Embryonic facial prominence (tissue), 1 donor: ENCODE data around the gene ADARB2.

ENCODE experiments used
- DNase-seq: peaks from one replicate; pipeline ENCODE4 v3.0.0-alpha.2; 2016; ENCODE audit errors: extremely low spot score

The ADARB2 gene

DNA sequence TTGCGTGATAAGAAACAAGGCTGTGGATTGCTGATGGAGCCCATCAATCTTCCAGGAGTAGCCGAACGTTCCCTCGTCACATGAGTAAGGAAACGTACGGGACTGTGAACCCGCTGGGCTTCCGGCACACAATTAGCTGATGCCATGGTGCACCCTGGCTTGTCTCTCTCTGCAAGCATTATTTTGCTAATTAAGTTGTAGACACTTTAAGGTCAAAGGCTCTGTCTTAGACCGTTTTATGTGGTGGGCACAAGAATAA lies 50.9 kb downstream of the ADARB2 start:
- DNase-seq: no peak

DNA sequence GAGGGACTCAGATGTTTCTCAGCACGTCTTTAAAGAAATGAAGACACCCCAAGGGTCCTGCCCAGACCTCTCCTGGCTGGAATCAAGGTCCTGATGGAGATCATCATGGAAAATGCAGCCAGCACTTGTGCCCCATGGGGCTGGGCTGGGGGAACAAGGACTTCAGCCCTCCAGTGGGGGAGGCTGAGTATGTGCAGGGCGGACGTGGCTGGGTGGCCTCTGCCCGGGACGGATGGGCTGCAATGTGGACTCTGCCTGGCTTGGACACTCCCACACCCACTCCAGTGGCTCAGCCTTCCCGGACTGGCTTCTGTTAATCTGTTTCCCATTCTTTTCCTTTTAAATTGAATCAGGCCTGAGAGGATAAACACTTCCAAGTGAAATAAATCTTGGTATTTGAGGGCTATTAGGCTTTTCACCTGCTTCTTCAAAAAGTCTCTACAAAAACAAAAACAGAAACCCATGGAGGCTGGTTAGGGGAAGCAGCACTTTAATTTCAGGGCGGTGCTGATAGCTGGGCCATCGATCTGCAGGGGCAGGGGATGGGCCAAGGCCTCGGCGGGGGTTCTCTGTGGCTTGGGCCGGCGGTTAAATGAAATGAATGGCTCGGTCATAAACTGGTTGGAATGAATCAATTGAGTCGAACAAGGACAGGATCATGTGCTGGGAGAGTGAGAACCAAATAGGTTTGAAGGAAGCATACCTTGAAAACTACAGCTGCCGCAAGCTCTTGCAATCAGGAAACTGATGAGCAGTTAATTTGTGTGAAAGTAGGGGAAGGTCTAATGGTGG lies 51.4 kb downstream of the ADARB2 start:
- no peak for DNase-seq

- DNase-seq: no peak
Measured at GRCh38 chr10:1684991-1685390, 52.3 kb downstream of the ADARB2 start.

DNA sequence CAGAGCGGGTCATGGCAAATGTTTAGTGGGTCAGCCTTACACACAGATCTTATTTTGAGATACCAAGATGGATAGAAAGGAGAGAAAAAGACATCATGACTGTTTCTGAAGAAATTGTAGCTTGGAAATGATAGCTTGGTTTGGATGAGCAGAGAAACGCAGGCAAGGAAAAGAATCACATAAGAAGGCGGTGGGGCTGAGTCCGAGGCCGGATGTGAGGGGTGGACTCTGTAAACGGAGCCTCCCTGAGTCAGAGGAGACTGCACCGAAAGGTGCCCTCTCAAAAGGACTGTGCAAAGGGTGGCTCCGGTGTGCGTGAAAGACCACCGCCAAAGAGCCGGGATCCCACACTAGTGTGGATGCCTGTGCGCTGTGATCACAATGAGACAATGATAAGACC lies 53.7 kb downstream of the ADARB2 start:
- DNase-seq: no peak

DNA sequence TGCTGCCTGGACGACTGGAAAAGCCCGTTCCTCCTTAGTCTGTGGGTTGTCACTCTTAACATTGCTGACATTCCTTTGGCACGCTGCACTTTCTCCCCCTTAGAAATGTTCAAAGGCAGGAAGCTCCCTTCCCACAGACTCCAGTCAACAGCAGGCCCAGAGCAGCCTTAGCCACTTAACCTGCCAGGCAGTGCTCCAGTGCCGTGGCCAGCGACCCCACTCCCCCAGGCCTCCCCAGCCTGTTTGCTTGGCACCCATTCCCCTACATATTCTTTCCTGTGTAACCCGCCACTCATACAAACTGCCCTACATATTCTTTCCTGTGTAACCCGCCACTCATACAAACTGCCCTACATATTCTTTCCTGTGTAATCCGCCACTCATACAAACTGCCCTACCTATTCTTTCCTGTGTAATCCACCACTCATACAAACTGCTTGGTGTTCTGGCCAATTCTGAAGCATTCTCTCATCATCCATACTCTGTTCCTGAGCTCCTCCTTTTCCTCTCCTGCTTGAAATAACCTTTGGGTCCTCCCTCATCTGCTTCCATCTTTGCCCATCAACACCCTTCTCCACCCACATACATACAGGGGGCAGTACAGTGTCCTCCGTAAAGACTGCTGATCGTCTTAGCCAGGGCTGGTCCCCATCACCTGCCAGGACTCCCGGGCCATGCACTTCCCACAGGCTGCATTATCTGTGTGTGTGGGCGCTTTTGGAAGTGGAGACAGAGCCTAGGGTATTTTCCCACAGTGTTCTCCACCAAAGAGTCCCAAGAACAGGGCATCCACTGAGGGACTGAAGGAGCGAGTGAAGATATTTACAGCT lies 57.3 kb downstream of the ADARB2 start:
- no peak for DNase-seq

- DNase-seq: no peak
Measured at GRCh38 chr10:1678084-1678483, 59.2 kb downstream of the ADARB2 start.

DNA sequence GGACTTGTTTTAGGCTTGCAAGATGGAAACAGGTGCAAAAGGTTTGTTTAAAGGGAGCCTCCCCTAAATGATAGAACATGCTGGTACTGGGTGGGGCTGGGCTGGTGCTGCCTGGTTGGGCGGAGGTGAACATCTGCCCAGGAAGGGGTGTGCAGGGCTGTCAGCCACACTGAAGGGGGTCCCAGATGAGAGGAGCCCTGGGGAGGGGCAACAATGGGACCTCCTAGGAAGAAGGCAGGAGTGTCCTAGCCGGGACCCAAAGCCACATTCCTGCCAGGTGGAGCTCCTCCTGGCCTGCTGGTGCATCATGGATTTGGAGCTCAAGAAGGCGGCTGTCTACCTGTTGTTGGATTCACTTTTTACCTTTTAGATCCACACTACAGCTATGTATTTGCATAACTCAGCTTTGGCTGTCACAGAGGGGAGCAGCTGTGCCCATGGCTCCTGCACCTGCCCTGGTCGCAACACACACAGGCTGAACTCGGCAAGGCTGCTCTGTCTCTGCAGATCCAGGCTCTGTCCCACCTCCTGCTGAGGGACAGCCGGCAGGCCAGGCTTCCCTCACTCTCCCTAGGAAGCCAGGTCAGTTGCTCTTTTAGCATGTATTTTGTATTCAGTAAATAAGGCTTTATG lies 59.9 kb downstream of the ADARB2 start:
- no peak for DNase-seq

DNA sequence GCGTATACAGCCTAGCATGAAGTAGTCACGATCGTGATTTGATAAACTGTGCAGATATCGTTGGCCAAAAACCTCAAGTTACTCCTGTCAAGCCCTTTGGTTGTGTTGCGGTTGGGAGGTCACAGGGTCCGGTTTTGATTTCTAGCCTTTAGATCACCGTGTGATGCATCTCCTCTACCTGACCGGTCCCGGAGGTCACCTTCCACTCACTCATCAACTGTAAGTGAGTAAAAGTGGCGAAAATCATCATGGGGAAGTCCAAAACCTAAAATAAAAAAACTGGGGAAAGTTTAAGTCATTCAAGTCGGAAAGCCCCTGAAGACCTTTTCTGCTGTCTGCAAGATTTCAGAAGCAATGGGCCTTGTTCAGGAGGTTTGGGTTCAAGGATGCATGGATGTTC lies 62.8 kb downstream of the ADARB2 start:
- DNase-seq: no peak

DNA sequence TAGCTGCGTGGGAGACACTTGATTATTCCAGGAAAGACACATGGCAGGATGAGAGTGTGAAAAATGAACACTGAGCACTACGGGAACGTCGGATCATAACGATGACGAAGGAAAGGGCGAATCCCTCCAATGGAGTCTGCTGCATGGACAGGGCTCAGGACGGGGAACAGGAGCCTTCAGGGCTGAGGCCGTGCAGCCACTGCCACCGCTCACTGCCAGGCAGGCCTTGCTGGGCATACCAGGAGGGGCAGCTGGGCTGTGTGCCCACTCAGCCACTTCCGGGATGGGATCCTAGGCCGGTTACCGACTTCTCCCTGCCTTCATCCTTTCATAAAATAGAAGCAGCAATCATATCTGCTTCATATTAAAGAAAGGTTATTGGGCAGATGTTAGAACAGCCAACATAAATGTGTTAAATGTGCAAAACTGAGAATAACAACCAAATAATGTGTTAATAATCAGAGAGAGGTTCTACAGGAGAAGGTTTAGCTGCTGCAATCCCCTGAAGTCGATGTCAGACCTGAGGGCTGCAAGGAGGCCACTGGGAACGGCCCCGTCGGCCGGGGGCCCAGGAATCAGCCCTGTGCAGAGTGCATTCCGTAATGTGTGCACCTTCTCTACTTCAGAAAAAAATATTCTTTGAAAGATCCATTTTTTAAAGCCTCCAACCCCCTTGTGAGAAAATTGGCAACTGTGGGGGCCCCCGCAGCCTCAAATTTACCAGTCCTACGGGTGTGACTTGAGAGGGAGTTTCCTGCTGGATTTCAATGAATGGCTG lies 63.6 kb downstream of the ADARB2 start:
- DNase-seq: no peak

- DNase-seq: no peak
Measured at GRCh38 chr10:1672001-1672781, 65.1 kb downstream of the ADARB2 start.

DNA sequence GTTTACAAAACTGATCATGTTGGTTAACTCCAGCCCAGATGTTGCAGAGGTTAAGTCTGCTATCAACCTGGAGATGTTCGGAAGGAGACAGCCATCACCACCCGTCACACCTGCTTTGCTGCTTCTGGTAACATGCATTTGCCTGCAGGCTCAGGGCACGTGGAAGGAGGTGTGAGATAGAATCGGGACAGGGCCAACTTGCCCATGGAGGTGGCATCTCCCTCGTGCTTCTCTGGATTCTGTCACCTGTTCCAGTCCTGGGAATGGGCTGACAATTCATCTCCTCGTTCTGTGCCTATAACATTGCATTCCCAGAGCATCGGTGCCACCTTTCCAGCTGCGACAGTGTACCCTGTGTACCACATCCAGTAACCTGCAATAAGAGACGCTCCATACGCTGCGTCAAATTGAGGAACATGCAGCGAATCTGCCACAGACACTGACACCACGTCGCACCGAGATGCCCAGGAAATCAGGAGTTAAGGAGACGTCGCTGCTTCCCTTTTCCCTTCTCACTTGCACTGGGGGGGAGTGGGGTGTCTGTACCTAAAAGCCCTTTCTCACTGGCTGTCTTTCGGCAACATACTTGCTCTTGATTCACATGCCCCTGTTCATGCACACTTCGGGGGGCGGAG lies 65.8 kb downstream of the ADARB2 start:
- no peak for DNase-seq

- no peak for DNase-seq
Measured at GRCh38 chr10:1670541-1671365, 66.6 kb downstream of the ADARB2 start.

DNA sequence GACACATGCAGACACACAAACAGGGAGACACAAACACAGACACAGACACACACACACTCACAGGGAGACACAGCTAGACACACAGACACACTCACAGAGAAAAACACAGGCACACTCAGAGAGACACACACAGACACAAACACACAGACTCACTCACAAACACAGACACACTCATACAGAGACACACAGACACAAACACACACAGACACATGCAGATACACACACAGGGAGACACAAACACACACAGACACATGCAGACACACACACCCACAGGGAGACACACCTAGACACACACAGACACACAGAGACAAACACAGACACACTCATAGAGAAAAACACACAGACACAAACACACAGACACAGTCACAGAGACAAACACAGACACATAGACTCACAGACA lies 67.9 kb downstream of the ADARB2 start:
- no peak for DNase-seq

DNA sequence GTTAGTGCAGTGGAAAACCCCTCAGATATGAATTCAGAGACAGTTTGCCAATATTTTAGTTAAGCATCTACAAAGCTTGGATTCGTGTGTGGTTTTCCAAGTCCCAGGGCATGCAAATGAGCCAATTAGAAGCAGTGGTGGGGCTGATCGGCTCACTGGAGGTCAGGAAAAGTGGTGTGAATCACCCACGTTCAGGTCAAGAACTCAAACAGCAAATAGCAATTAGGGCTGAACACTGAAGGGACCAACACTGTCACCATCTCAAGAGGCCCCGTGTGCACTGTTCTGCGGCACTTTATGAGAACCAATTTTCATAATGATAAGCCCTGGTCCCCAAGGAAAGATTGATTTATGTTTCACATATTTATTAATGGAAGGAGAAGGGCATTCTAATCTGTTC lies 68.9 kb downstream of the ADARB2 start:
- DNase-seq: no peak

GRCh38 chr10:1667392-1667791 lies 69.9 kb downstream of the ADARB2 start:
- DNase-seq: no peak

DNA sequence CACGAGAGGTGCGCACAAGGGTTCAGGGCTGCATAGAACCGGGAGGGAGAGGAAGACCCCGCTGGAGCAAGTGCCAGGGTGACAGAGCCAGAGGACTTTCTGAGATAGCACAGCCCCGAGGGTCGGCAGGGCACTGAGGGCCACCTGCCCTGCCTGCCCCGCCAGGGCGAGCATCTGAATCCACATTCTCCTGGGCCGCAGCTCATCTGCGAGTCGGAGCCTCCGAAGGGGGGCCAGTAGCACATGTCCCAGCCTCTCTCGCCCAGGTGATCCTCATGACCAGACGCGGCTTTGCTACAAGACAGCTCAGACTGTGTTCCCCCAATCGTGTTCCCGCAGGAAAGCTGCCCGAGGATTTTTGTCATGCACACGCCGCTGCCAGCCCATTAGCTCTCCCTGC lies 71.2 kb downstream of the ADARB2 start:
- DNase-seq: no peak

DNA sequence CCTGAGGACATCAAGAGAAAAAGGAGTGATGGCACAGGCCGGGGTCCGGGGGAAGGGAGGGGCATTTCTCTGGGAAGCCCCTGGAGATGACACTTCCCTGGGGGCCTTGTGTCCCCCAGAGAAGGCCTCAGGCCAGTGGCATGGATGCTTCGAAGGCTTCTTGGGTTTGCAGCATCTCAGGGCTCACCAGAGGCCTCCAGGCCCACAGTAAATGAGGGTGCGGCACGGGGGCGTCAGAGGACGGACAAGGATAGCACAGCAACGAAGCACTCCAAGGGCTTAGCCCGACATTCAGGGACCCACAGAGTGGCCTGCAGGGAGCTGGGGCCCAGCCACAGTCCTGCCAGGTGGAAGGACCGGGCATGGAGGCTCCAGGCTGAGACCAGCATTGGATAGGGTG lies 71.6 kb downstream of the ADARB2 start:
- DNase-seq: no peak

DNA sequence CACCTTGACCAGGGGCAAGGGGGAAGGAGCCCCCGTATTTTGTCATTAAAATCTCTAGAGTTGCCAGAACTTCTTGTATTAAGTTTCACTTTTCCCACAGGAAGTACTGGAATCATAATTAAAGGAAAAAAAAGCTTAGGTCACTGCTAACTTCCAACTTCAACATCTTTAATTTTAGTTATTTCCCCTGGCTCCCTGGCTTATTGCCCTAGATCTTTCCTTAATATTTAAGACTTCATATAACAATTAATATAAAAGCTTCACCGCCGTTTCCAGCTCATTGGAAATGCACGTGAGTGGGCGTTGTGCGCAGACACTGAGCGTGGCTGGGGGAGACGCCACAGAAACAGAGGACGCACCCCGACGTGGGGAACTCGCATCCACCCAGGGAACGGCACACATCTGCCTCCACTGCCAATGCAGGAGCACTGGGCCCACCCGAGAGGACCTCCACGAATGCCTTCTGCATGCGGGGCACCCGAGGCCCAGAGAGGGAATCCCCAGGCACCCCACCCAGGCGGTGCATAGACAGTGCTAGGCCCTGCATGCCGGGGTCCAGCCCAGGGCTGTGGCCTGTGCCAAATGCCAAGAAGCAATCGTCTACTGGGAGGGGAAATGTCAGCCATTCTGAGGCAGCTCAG lies 72.2 kb downstream of the ADARB2 start:
- DNase-seq: no peak

GRCh38 chr10:1664333-1664964 lies 72.9 kb downstream of the ADARB2 start:
- no peak for DNase-seq
